GM21825 (cell line): Measurements from ENCODE around the gene CLDN4.
"Not testable (repeated sequence)": the region's sequence is repeated elsewhere in the genome, so short reads cannot be mapped to it uniquely, and the experiment has no call there.

Experiments used
- ATAC-seq: cut with Tn5 transposase; IDR thresholded peaks from one replicate; pipeline ENCODE4 v1.9.1; 2021; ENCODE audit warnings: mild to moderate bottlenecking, moderate library complexity; ENCODE audit not compliant: unreplicated experiment

The CLDN4 gene

GRCh38 chr7:73830681-73831583, at the start of gene CLDN4:
CLDN4 (plus strand) TSS chr7:73830996; CDS start chr7:73831202, 206 bp downstream.
- no peak for ATAC-seq

GRCh38 chr7:73786588-73786987, 44.2 kb upstream of the CLDN4 start:
- ATAC-seq = no peak

GRCh38 chr7:73787786-73788048, 43.1 kb upstream of the CLDN4 start:
- ATAC-seq = not testable (repeated sequence)

- ATAC-seq = no peak
Observed at GRCh38 chr7:73789051-73789450, 41.7 kb upstream of the CLDN4 start.

GRCh38 chr7:73791170-73791690, 39.6 kb upstream of the CLDN4 start:
- ATAC-seq = not testable (repeated sequence)

GRCh38 chr7:73795188-73795587, 35.6 kb upstream of the CLDN4 start:
- not testable (repeated sequence) for ATAC-seq

- not testable (repeated sequence) for ATAC-seq
Observed at GRCh38 chr7:73796656-73797055, 34.1 kb upstream of the CLDN4 start.

- not testable (repeated sequence) for ATAC-seq
Observed at GRCh38 chr7:73797176-73797575, 33.6 kb upstream of the CLDN4 start.

- ATAC-seq = no peak
Observed at GRCh38 chr7:73799282-73800141, 31.3 kb upstream of the CLDN4 start.

GRCh38 chr7:73801577-73801976, 29.2 kb upstream of the CLDN4 start:
- ATAC-seq = no peak

GRCh38 chr7:73802459-73802858, 28.3 kb upstream of the CLDN4 start:
- no peak for ATAC-seq

GRCh38 chr7:73809467-73809951, 21.3 kb upstream of the CLDN4 start:
- no peak for ATAC-seq

- ATAC-seq = no peak
Observed at GRCh38 chr7:73810998-73811360, 19.8 kb upstream of the CLDN4 start.

- no peak for ATAC-seq
Observed at GRCh38 chr7:73811760-73812168, 19.0 kb upstream of the CLDN4 start.

GRCh38 chr7:73812996-73813395, 17.8 kb upstream of the CLDN4 start:
- no peak for ATAC-seq

GRCh38 chr7:73815436-73815835, 15.4 kb upstream of the CLDN4 start:
- no peak for ATAC-seq

GRCh38 chr7:73817121-73817520, 13.7 kb upstream of the CLDN4 start:
- no peak for ATAC-seq

- ATAC-seq = no peak
Observed at GRCh38 chr7:73820013-73820412, 10.8 kb upstream of the CLDN4 start.

GRCh38 chr7:73821597-73822285, 9.1 kb upstream of the CLDN4 start:
- not testable (repeated sequence) for ATAC-seq

GRCh38 chr7:73822319-73823173, 8.2 kb upstream of the CLDN4 start:
- ATAC-seq = no peak
